ENCODE measurements around the gene KLLN.
A peak's percentile ranks its signal among the peaks of the same experiment; 100 is the strongest.

KLLN gene

GRCh38 chr10:87826653-87827052 is 36.7 kb downstream of the KLLN start:
- DNase-seq (ENCODE audit: low read depth in 2 of 2), result no peak
- no peak for TF ChIP-seq CTCF (IDR thresholded peaks at IDR 0.05; ENCODE audit: low read depth, low read length)
- no peak overlapping the region for H3K4me3 ChIP-seq (replicated peaks in 1 of 2; ENCODE audit: low read depth in 2 of 2, low read length in 2 of 2)

- H3K4me3 ChIP-seq (replicated peaks in 1 of 2; ENCODE audit: low read depth in 2 of 2, low read length in 2 of 2), result no peak overlapping the region
These were observed 44.1 kb downstream of the KLLN start for GRCh38 chr10:87819289-87819585.

GRCh38 chr10:87818505-87819288 is 44.6 kb downstream of the KLLN start:
- DNase-seq (ENCODE audit: low read depth in 2 of 2), result peak in 1 of 2 donors; percentile 45
- H3K4me3 ChIP-seq (replicated peaks in 1 of 2; ENCODE audit: low read depth in 2 of 2, low read length in 2 of 2), result peak overlapping the region; percentile 78 to 86
- no peak for TF ChIP-seq CTCF (IDR thresholded peaks at IDR 0.05; ENCODE audit: low read depth, low read length)

More at GRCh38 chr10:87819289-87819585, 44.1 kb downstream of the KLLN start:
- TF ChIP-seq CTCF (IDR thresholded peaks at IDR 0.05; ENCODE audit: low read depth, low read length), result no peak
- DNase-seq (ENCODE audit: low read depth in 2 of 2), result no peak

GRCh38 chr10:87817609-87818504 is 45.5 kb downstream of the KLLN start, which contains the start of gene ATAD1:
TSS of gene ATAD1 (minus strand) at chr10:87818226. CDS start at chr10:87814599, 3,627 bp downstream.
- TF ChIP-seq CTCF (IDR thresholded peaks at IDR 0.05; ENCODE audit: low read depth, low read length), result peak; percentile 43
- DNase-seq (ENCODE audit: low read depth in 2 of 2), result peak; percentile 82 to 86
- H3K4me3 ChIP-seq (replicated peaks in 1 of 2; ENCODE audit: low read depth in 2 of 2, low read length in 2 of 2), result peak within 1 kb of the TSS; percentile 78 to 86

GRCh38 chr10:87816898-87817608 is 46.3 kb downstream of the KLLN start:
- TF ChIP-seq CTCF (IDR thresholded peaks at IDR 0.05; ENCODE audit: low read depth, low read length), result no peak
- peak overlapping the region; percentile 78 to 86 for H3K4me3 ChIP-seq (replicated peaks in 1 of 2; ENCODE audit: low read depth in 2 of 2, low read length in 2 of 2)
- peak in 1 of 2 donors; percentile 15 for DNase-seq (ENCODE audit: low read depth in 2 of 2)

- no peak for TF ChIP-seq CTCF (IDR thresholded peaks at IDR 0.05; ENCODE audit: low read depth, low read length)
- peak overlapping the region in 1 of 2 donors; percentile 86 for H3K4me3 ChIP-seq (replicated peaks in 1 of 2; ENCODE audit: low read depth in 2 of 2, low read length in 2 of 2)
- DNase-seq (ENCODE audit: low read depth in 2 of 2), result no peak
These were observed 47.0 kb downstream of the KLLN start for GRCh38 chr10:87816163-87816897.

All from cardiac fibroblast (primary cell).